IPS-15b (cell line): Measurements from ENCODE around the gene MAP2K1.
"Not testable (repeated sequence)": the region's sequence is repeated elsewhere in the genome, so short reads cannot be mapped to it uniquely, and the experiment has no call there.

Experiments
- H3K27me3 ChIP-seq: one replicate; pipeline ENCODE4 v1.6.1; 2013; ENCODE audit warnings: low read length; ENCODE audit not compliant: control insufficient read depth, insufficient read depth
- H3K36me3 ChIP-seq: one replicate; pipeline ENCODE4 v1.6.1; 2013; ENCODE audit warnings: low read length; ENCODE audit not compliant: control insufficient read depth, insufficient read depth
- H3K4me1 ChIP-seq: one replicate; pipeline ENCODE4 v1.6.1; 2013; ENCODE audit warnings: mild to moderate bottlenecking, low read length; ENCODE audit not compliant: control insufficient read depth, insufficient read depth
- H3K4me3 ChIP-seq: one replicate; pipeline ENCODE4 v1.5.1; 2013; ENCODE audit warnings: low read depth, low read length
- H3K9ac ChIP-seq: one replicate; pipeline ENCODE4 v1.6.1; 2013; ENCODE audit warnings: low read depth, mild to moderate bottlenecking, low read length
- H3K9me3 ChIP-seq: one replicate; pipeline ENCODE4 v1.6.1; 2013; ENCODE audit warnings: mild to moderate bottlenecking, low read length; ENCODE audit not compliant: control insufficient read depth, insufficient read depth

MAP2K1 gene

GRCh38 chr15:66430627-66431255 lies 44.0 kb downstream of the MAP2K1 start:
- H3K36me3 ChIP-seq = no peaks in the 10 kb centered on the region

GRCh38 chr15:66433726-66434125 lies 47.0 kb downstream of the MAP2K1 start:
- no peaks in the 10 kb centered on the region for H3K9me3 ChIP-seq
- H3K36me3 ChIP-seq = peaks cover 11% of the 10 kb centered on the region
- no peak overlapping the region for H3K9ac ChIP-seq

More at GRCh38 chr15:66430627-66431255, 44.0 kb downstream of the MAP2K1 start:
- Histone ChIP-seq H3K4me3 (no peak overlapping the region), H3K27me3 (no peaks in the 10 kb centered on the region), H3K4me1 (peaks cover 4% of the 10 kb centered on the region), H3K9ac (no peak overlapping the region), H3K9me3 (no peaks in the 10 kb centered on the region)

GRCh38 chr15:66440501-66440900 lies 53.8 kb downstream of the MAP2K1 start:
- H3K36me3 ChIP-seq = peaks cover 35% of the 10 kb centered on the region
- no peak overlapping the region for H3K9ac ChIP-seq
- no peaks in the 10 kb centered on the region for H3K27me3 ChIP-seq
- H3K9me3 ChIP-seq = no peaks in the 10 kb centered on the region
- H3K4me3 ChIP-seq = no peak overlapping the region
- H3K4me1 ChIP-seq = no peaks in the 10 kb centered on the region

More at GRCh38 chr15:66433726-66434125, 47.0 kb downstream of the MAP2K1 start:
- H3K4me3 ChIP-seq = no peak overlapping the region
- no peaks in the 10 kb centered on the region for H3K27me3 ChIP-seq
- peaks cover 4% of the 10 kb centered on the region for H3K4me1 ChIP-seq

GRCh38 chr15:66452420-66452819 lies 65.7 kb downstream of the MAP2K1 start:
- Histone ChIP-seq H3K9ac (no peak overlapping the region), H3K4me3 (no peak overlapping the region), H3K9me3 (no peaks in the 10 kb centered on the region), H3K4me1 (no peaks in the 10 kb centered on the region), H3K27me3 (no peaks in the 10 kb centered on the region), H3K36me3 (no peaks in the 10 kb centered on the region)

GRCh38 chr15:66452971-66453580 lies 66.4 kb downstream of the MAP2K1 start:
- H3K9ac ChIP-seq = no peak overlapping the region
- no peaks in the 10 kb centered on the region for H3K9me3 ChIP-seq
- peaks cover 4% of the 10 kb centered on the region for H3K4me1 ChIP-seq
- H3K4me3 ChIP-seq = no peak overlapping the region
- H3K27me3 ChIP-seq = no peaks in the 10 kb centered on the region
- no peaks in the 10 kb centered on the region for H3K36me3 ChIP-seq

GRCh38 chr15:66454143-66454542 lies 67.4 kb downstream of the MAP2K1 start:
- Histone ChIP-seq H3K4me3 (no peak overlapping the region), H3K9me3 (no peaks in the 10 kb centered on the region), H3K9ac (no peak overlapping the region), H3K4me1 (peaks cover 4% of the 10 kb centered on the region), H3K27me3 (no peaks in the 10 kb centered on the region), H3K36me3 (no peaks in the 10 kb centered on the region)

GRCh38 chr15:66456211-66456610 lies 69.5 kb downstream of the MAP2K1 start:
- Histone ChIP-seq H3K36me3 (no peaks in the 10 kb centered on the region), H3K9me3 (no peaks in the 10 kb centered on the region), H3K9ac (no peak overlapping the region), H3K27me3 (no peaks in the 10 kb centered on the region), H3K4me1 (peaks cover 4% of the 10 kb centered on the region), H3K4me3 (no peak overlapping the region)

GRCh38 chr15:66459818-66460615 lies 73.3 kb downstream of the MAP2K1 start:
- Histone ChIP-seq H3K9ac (no peak overlapping the region), H3K4me1 (peaks cover 16% of the 10 kb centered on the region), H3K36me3 (no peaks in the 10 kb centered on the region), H3K4me3 (no peak overlapping the region), H3K9me3 (no peaks in the 10 kb centered on the region), H3K27me3 (no peaks in the 10 kb centered on the region)

GRCh38 chr15:66461294-66461693 lies 74.6 kb downstream of the MAP2K1 start:
- H3K4me1 ChIP-seq = peaks cover 16% of the 10 kb centered on the region
- not testable (repeated sequence) for H3K9me3 ChIP-seq, H3K4me3 ChIP-seq, H3K27me3 ChIP-seq, H3K36me3 ChIP-seq, H3K9ac ChIP-seq

- Histone ChIP-seq H3K9ac (no peak overlapping the region), H3K4me1 (peaks cover 16% of the 10 kb centered on the region), H3K4me3 (no peak overlapping the region), H3K36me3 (no peaks in the 10 kb centered on the region), H3K27me3 (no peaks in the 10 kb centered on the region), H3K9me3 (no peaks in the 10 kb centered on the region)
Measured at GRCh38 chr15:66461917-66462316, 75.2 kb downstream of the MAP2K1 start.

- no peak overlapping the region for H3K4me3 ChIP-seq
- no peaks in the 10 kb centered on the region for H3K9me3 ChIP-seq
- no peaks in the 10 kb centered on the region for H3K27me3 ChIP-seq
- H3K9ac ChIP-seq = no peak overlapping the region
- H3K4me1 ChIP-seq = peaks cover 16% of the 10 kb centered on the region
- no peaks in the 10 kb centered on the region for H3K36me3 ChIP-seq
Measured at GRCh38 chr15:66462627-66463026, 75.9 kb downstream of the MAP2K1 start.

GRCh38 chr15:66465294-66465693 lies 78.6 kb downstream of the MAP2K1 start:
- peaks cover 12% of the 10 kb centered on the region for H3K4me1 ChIP-seq
- H3K4me3 ChIP-seq, H3K36me3 ChIP-seq, H3K9ac ChIP-seq, H3K27me3 ChIP-seq, H3K9me3 ChIP-seq: not testable (repeated sequence)
